ENCODE results near the gene PPM1K. TPM values are rescaled to one million over a fixed set of nuclear protein-coding genes. Genes with fewer than 3 reads are reported as not detected.

Gene PPM1K
- total RNA-seq (145 and 146 TPM in 2 replicates), polyA plus RNA-seq (80.2 and 89.9 TPM in 2 replicates), polyA minus RNA-seq (87.4 and 113 TPM in 2 replicates)
- 177 TPM for total RNA-seq (2013)

DNA sequence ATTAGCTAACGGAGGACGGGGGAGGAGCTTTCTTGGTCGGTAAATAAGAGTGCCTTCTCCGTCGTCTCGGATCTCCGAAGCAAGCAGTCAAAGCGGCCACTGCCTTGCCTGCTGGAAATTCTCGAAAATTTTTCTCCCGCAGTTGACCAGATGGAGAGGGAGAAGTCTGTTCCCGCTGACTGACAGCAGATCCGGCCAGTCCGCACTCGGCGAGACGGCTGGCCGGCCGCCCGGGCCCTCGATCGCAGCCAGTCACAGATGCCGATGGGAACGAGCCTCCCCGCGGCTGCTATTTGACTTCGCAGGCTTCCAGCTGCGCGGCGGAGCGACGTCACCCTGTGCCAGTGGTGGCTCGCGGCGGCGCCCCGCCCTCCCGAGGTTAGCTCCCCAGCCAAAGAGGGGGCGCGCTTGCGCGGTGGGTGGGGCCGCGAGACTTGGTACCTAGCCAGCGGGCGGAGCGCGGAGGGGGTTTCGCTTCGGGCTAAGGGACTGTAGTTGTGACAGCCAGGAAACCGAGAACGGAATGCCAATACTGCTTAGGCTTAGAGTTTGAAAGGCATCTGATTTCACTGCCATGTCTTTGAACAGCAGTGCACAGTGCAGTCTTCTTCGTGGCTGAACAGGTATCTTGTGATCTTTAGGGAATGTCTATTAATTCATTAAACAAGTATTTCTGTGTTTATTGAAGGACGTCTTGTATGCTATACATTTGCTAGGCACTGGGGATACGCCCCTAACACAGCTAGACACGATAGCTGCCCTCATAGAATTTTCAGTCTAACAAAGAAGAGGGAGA, at the start of gene PPM1K:
PPM1K (minus strand) TSS at position 123 of the 796 bp plus-strand sequence. CDS start 5,978 bp downstream, outside the sequence.
- Histone ChIP-seq H2AFZ (ENCODE audit: insufficient read depth, low read depth, low read length, poor library complexity, severe bottlenecking) (peak within 1 kb of the TSS; percentile 91), H4K20me1 (ENCODE audit: control insufficient read depth, insufficient read depth, low read length, poor library complexity, severe bottlenecking) (no peaks in the 10 kb centered on the region), H3K4me2 (replicated peaks; ENCODE audit: low read depth, low read length, poor library complexity, severe bottlenecking) (peak within 1 kb of the TSS; percentile 85), H3K9ac (ENCODE audit: low read length) (peak within 1 kb of the TSS; percentile 96), H3K79me2 (ENCODE audit: control insufficient read depth, insufficient read depth, low read length) (peaks cover 34% of the 10 kb centered on the region), H3K27me3 (replicated peaks in 1 of 4; ENCODE audit: control extremely low read depth in 1 of 4, control insufficient read depth in 3 of 4, insufficient read depth in 4 of 4, low read length in 3 of 4) (no peaks in the 10 kb centered on the region), H3K9me3 (ENCODE audit: control extremely low read depth in 1 of 3, control insufficient read depth in 2 of 3, insufficient read depth in 1 of 3, low read length in 2 of 3) (peaks cover 0 to 8% (median 0%) of the 10 kb centered on the region in 3 donors), H3K36me3 (replicated peaks in 1 of 2; ENCODE audit: control extremely low read depth in 1 of 2, control insufficient read depth in 1 of 2, extremely low read depth in 1 of 2, insufficient read depth in 2 of 2, low read length in 1 of 2) (no peaks in the 10 kb centered on the region), H3K4me1 (ENCODE audit: control insufficient read depth in 2 of 2, insufficient read depth in 2 of 2, low read length in 2 of 2) (peaks cover 40 to 49% of the 10 kb centered on the region in 2 donors), H3K4me3 (ENCODE audit: control extremely low read depth in 1 of 5, extremely low read depth in 1 of 5, insufficient read depth in 1 of 5, low read depth in 2 of 5, low read length in 4 of 5) (peak within 1 kb of the TSS; percentile 67 to 99 (median 96)), H3K27ac (ENCODE audit: low read length in 2 of 2) (peak within 1 kb of the TSS; percentile 97 to 98)
- ChIA-PET CTCF (interaction anchor here (0.6 to 3.2 kb wide), 15 partner anchors 9 to 1350 kb away, joined by 3 to 24 read pairs (median 6); partner anchors contain the start of genes AFF1 and HERC6), POLR2A (interaction anchor here (0.5 to 3.6 kb wide), 9 partner anchors 9 to 239 kb away, joined by 3 to 48 read pairs (median 7); partner anchors contain the start of genes HERC5, HERC6 and PYURF)
- no peak for TF ChIP-seq EZH2 (IDR thresholded peaks at IDR 0.05; ENCODE audit: borderline replicate concordance, insufficient read depth, low read depth, low read length, poor library complexity, severe bottlenecking)
- TF ChIP-seq, protein P1, sequence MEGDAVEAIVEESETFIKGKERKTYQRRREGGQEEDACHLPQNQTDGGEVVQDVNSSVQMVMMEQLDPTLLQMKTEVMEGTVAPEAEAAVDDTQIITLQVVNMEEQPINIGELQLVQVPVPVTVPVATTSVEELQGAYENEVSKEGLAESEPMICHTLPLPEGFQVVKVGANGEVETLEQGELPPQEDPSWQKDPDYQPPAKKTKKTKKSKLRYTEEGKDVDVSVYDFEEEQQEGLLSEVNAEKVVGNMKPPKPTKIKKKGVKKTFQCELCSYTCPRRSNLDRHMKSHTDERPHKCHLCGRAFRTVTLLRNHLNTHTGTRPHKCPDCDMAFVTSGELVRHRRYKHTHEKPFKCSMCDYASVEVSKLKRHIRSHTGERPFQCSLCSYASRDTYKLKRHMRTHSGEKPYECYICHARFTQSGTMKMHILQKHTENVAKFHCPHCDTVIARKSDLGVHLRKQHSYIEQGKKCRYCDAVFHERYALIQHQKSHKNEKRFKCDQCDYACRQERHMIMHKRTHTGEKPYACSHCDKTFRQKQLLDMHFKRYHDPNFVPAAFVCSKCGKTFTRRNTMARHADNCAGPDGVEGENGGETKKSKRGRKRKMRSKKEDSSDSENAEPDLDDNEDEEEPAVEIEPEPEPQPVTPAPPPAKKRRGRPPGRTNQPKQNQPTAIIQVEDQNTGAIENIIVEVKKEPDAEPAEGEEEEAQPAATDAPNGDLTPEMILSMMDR (IDR thresholded peaks at IDR 0.05), result no peak
- Mint-ChIP-seq H3K27ac (peak within 1 kb of the TSS; percentile 96), H3K4me3 (peak within 1 kb of the TSS; percentile 95), H3K4me1 (peaks cover 53% of the 10 kb centered on the region), H3K27me3 (no peaks in the 10 kb centered on the region), H3K9me3 (ENCODE audit: insufficient read depth) (no peaks in the 10 kb centered on the region)
- peak; percentile 83 for ATAC-seq (ENCODE audit: low read depth)
- peak; percentile 99 for DNase-seq
- WGBS (ENCODE audit: insufficient coverage), result under 1% methylated on average over 51 of the region's 55 CpGs
- intact Hi-C loops (cut with micrococcal nuclease), result loop anchor here (1.0 to 10.0 kb wide), 9 partner anchors 36 to 1843 kb away; partner anchors contain the start of genes AFF1, CCSER1, HERC3 and HERC5

Measured in B cell (primary cell).